ENCODE data around the gene VSIG4. TPM values are rescaled to one million over a fixed set of nuclear protein-coding genes. Genes with fewer than 3 reads are reported as not detected.

Gene VSIG4
- total RNA-seq, 1 experiment from 2014 or later, result not detected

DNA sequence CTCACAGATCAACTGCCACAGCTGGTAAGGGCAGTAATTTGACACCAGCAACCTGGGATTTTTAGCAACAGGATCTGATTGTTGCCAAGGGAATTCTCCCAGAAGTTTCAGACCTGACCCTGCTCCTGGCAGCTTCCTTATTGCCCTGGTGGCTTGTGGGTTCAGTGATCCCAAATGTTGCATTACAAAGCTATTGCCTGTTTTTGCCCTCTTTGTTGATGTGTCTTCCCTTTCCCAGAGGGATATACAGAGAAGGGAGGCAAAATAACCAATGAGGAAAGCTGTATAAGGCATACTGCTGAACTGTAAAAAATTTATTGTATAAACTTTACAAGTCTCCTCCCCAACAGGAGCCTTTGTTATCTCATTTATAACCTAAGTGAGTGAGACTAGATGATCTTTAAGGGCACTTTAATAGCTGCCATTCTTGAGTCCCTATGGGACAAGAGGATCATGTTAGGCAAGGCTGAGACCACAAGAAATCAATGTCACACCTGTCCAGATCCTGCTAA, 22.2 kb downstream of the VSIG4 start:
- no peak overlapping the region for H3K14ac ChIP-seq (ENCODE audit: insufficient read depth, low read length)
- Mint-ChIP-seq H3K4me1 (no peaks in the 10 kb centered on the region), H3K36me3 (ENCODE audit: insufficient read depth in 1 of 3, low read depth in 3 of 3) (peaks cover 0 to under 1% (median 0%) of the 10 kb centered on the region in 3 experiments; a peak in 3 of 7 replicates), H3K27me3 (ENCODE audit: low read depth) (peaks cover 2% of the 10 kb centered on the region; the same call in 1 of the 2 replicates), H3K4me3 (no peak overlapping the region), H3K27ac (no peak overlapping the region), H3K9me3 (peaks cover 56 to 62% of the 10 kb centered on the region in 2 experiments)
- H3K23me2 ChIP-seq (ENCODE audit: insufficient read length, low read depth, low read length, poor library complexity, severe bottlenecking), result no peaks in the 10 kb centered on the region
- TF ChIP-seq, protein P1, sequence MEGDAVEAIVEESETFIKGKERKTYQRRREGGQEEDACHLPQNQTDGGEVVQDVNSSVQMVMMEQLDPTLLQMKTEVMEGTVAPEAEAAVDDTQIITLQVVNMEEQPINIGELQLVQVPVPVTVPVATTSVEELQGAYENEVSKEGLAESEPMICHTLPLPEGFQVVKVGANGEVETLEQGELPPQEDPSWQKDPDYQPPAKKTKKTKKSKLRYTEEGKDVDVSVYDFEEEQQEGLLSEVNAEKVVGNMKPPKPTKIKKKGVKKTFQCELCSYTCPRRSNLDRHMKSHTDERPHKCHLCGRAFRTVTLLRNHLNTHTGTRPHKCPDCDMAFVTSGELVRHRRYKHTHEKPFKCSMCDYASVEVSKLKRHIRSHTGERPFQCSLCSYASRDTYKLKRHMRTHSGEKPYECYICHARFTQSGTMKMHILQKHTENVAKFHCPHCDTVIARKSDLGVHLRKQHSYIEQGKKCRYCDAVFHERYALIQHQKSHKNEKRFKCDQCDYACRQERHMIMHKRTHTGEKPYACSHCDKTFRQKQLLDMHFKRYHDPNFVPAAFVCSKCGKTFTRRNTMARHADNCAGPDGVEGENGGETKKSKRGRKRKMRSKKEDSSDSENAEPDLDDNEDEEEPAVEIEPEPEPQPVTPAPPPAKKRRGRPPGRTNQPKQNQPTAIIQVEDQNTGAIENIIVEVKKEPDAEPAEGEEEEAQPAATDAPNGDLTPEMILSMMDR (conservative IDR thresholded peaks at IDR 0.05), result no peak
- no peak overlapping the region for H3K18ac ChIP-seq (ENCODE audit: insufficient read length, low read depth, low read length)
- H3K56ac ChIP-seq (ENCODE audit: insufficient read length, low read depth, low read length), result no peak overlapping the region
- no peaks in the 10 kb centered on the region for H3K27me3 ChIP-seq (ENCODE audit: insufficient read depth, low read length)
- no peak overlapping the region for H3K4me2 ChIP-seq (ENCODE audit: insufficient read depth, insufficient read length, low read length)
- H4K20me1 ChIP-seq (ENCODE audit: control insufficient read depth, insufficient read depth, insufficient read length), result no peaks in the 10 kb centered on the region
- H3K9ac ChIP-seq (ENCODE audit: extremely low read depth, insufficient read length, low read length), result no peak overlapping the region
- no peaks in the 10 kb centered on the region for H3K79me2 ChIP-seq (ENCODE audit: insufficient read depth, low read length)
- no peak overlapping the region for H3T11ph ChIP-seq (ENCODE audit: low read length)
- no peak overlapping the region for H3K4ac ChIP-seq (ENCODE audit: low read depth, low read length)
- H3K27ac ChIP-seq (ENCODE audit: insufficient read length, low read depth, low read length), result no peak overlapping the region
- no peak overlapping the region for H2BK15ac ChIP-seq (ENCODE audit: low read depth, low read length)
- no peak overlapping the region for H2BK20ac ChIP-seq (ENCODE audit: low read depth, low read length, poor library complexity, severe bottlenecking)
- no peak overlapping the region for H4K8ac ChIP-seq (replicated peaks; ENCODE audit: insufficient read length, low read depth, low read length)
- no peak overlapping the region for H2BK120ac ChIP-seq (ENCODE audit: low read depth, low read length, poor library complexity, severe bottlenecking)
- no peak overlapping the region for H2AFZ ChIP-seq (ENCODE audit: low read length)
- no peaks in the 10 kb centered on the region for H3K79me1 ChIP-seq (ENCODE audit: insufficient read depth, low read depth, low read length, poor library complexity, severe bottlenecking)
- no peak overlapping the region for H2BK12ac ChIP-seq (ENCODE audit: insufficient read length, low read depth, low read length)
- no peak overlapping the region for H2AK5ac ChIP-seq (ENCODE audit: insufficient read length, low read length)
- H4K91ac ChIP-seq (ENCODE audit: insufficient read length, low read depth, low read length), result no peak overlapping the region
- no peak overlapping the region for H3K23ac ChIP-seq (ENCODE audit: insufficient read length, low read depth, low read length)
- no peaks in the 10 kb centered on the region for H3K4me1 ChIP-seq (ENCODE audit: insufficient read depth, low read length)
- no peak overlapping the region for H4K5ac ChIP-seq (ENCODE audit: insufficient read length, low read depth, low read length)
- H2BK5ac ChIP-seq (ENCODE audit: insufficient read length, low read length), result no peak overlapping the region
- peaks cover 63% of the 10 kb centered on the region for H3K9me3 ChIP-seq (ENCODE audit: control insufficient read depth, low read depth, low read length)
- no peak for DNase-seq
